CD4-positive, alpha-beta T cell treated with Interleukin-4 for 4 hours (primary cell): ENCODE measurements around the gene EFNA1.
"Not testable (repeated sequence)": the region's sequence is repeated elsewhere in the genome, so short reads cannot be mapped to it uniquely, and the experiment has no call there.

ENCODE experiments used
- DNase-seq: peaks from one replicate; pipeline ENCODE4 v3.0.0-alpha.2; 2020

Gene EFNA1

DNA sequence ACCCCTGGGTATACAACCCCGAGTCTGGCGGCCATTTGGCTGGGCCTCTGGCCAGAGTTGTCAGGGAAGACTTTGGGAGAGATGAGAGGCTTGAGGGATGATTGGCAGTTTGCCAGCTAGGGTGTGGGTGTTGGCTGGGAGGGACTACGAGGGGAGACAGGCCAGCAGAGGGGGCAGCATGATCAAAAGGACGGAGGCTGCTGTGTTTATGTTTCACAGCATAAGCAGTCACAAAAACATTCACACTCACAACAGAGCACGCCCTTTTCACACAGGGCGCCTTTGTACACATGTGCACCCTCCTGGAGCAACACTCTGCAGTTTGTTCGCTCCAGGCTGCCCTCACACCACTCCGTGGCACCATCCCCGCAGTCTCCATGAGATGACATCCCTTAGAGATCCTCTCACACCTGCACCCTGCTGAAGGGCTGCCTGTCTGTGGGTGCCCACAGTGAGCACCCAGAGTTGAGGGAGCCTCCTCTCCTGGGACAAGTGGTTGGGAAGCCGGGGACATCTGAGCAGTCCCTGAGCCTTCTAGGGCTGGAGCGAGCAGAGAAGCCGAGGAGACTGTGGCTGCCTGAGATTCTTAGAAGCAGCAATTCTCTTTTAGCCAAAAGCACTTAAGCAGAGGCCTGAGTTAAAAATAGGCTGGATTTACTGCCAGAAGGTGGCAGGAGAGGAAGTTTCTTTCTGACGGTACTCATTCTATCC is 33.6 kb upstream of the EFNA1 start:
- peak; percentile 27 for DNase-seq

DNA sequence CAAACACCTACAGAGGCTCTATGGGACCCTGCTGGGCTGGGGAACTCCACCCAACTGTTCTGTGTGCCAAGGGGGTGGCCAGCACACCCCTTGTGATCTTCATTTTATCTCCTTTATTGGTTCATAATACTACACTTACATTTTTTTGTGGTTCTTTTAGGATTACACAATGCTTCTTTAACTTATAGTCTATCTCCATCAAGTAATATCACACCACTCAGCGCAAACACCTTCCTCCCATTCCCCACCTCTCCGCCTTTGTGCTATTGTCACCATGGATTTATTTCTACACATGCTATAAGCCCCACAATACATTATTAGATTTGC is 33.1 kb upstream of the EFNA1 start:
- DNase-seq = no peak

DNA sequence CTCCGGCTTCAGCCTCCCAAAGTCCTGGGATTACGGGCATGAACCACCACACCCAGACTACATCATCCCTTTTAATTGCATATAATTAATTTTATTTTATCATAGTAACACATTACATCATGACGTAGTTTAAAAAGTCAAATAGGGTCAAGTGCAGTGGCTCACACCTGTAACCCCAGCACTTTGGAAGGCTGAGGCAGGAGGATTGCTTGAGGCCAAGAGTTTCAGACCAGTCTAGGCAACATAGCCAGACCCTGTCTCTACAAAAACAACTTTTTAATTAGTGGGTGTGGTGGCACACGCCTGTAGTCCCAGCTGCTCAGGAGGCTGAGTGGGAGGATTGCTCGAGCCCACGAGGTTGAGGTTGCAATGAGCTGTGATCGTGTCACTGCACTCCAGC is 28.3 kb upstream of the EFNA1 start:
- DNase-seq = no peak

DNA sequence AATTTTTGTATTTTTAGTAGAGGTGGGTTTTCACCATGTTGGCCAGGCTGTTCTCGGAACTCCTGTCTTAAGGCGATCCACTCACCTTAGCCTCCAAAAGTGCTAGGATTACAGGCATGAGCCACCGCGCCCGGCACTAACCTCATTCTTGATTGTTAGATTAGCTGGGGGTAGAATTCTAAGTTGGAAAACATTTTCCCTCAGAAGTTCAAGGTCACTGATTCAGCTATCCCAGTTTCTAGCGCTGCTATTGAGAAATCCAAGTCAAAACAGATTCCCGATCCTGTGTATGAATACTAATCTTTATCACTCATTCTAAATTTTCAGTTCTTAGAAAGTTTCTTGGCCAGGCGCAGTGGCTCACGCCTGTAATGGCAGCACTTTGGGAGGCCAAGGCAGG is 24.4 kb upstream of the EFNA1 start:
- no peak for DNase-seq

DNA sequence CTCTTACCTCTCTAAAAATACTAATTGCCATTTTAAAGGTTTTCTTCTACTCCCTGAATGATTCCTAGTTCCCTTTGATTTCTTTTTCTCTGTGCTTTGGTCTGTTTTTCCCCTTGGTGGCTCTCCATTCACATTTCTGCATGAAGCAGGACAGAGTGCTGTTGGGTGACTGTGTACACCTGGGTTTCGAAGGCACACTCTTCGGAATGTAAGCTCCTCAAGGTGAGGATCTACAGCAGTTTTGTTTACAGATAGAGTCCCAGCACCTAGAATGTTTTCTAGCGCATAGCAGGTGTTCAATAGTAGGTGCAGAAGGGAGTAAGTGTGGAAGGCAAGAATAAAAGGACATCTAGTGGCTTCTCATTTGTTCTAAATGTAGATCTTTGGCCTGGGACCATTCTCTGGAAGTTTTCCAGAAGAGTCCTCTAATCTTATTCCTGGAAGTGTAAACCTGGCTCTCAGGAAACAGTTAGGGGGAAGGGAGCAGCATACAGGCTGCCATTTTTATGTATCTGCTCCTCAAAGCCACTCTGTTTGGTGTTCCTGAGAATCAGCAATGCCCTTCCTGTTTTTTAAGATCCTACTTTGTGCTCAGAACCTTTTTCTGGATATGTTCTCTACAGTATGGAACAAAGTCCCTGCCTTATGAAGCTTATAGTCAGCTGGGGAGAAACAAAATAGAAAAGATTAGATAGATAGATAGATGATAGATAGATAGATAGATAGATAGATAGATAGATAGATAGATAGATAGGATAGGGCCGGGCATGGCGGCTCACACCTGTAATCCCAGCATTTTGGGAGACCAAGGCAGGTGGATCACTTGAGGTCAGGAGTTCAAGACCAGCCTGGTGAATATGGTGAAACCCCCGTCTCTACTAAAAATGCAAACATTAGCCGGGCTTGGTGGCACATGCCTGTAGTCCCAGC is 22.8 kb upstream of the EFNA1 start:
- no peak for DNase-seq

DNA sequence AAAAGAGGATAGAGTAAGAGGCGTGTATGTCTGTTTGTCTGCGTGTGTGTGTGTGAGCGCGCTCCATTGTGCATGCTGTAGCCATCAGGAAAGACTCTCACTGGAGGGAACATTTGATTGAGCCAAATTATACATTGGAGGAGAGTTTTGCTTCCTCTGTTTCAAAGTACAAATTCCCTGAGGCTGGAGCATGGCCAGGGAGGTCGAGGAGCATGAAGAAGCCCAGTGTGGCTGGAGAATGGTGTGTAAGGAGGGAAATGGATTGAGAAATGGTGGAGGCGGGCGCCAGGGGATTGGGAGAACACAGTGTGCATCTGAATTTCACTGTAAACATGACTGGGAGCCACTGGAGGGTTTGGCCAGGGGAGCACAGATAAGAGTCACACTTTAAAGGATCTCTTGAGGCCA is 22.1 kb upstream of the EFNA1 start:
- DNase-seq = no peak

DNA sequence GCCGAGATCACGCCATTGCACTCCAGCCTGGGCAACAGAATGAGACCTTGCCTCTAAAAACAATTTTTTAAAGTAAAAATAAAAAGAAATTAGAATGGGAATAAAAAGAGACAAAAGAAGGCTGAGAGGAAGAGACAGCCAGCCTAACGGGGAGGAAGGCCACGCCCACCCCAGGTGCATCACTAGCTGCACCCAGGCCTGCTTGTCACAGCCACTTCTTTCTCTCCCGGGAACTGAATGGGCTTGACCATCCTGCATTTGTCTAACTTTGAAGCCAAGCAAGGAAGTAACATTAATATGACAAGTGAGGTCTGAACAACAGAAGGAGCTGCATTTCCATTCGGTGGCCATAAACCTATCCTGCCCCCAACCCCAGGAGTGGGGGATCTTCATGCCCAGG is 20.8 kb upstream of the EFNA1 start:
- DNase-seq = no peak

DNA sequence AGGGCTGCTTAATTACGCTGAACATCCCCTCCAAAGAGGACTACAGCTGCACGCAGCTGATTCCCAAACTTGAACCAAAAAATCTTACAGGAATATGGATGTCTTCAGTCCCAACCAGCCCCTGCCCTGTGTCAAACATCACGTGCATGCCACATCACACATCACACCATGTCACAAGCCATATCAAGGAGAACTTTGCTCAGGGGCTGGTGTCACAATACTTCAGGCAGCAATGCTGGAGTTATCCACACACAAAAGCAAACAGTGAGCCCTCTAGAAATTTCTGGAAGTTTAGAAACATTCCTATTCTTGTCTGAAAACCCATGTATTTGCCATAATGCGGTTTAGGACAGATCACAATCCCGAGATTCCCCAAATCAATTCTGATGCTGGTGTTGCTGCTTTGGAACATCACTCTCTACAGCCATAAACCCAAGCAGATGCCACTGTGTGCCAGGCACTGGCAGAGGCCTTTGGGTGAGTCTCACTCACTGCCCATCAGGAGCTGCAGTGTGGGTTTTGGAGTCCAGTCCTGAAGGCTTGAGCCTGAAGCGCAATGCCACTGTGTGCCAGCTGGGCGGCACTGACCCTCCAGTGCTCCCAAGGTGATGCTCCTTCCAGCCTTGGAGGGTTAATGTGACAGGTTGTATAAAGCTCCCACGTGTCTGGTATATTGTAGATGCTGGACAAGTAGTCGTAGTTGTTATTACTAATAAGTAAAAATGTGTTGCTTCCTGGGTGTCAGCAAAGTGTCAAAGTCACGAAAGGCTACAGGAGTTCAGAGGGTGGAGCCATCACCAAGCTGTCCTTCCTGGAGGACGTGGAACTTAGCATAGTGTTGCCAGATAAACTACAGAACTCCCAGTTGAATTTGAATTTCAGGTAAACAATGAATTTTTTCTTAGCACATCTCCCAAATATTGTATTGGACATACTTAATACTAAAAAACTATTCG is 20.1 kb upstream of the EFNA1 start:
- no peak for DNase-seq

DNA sequence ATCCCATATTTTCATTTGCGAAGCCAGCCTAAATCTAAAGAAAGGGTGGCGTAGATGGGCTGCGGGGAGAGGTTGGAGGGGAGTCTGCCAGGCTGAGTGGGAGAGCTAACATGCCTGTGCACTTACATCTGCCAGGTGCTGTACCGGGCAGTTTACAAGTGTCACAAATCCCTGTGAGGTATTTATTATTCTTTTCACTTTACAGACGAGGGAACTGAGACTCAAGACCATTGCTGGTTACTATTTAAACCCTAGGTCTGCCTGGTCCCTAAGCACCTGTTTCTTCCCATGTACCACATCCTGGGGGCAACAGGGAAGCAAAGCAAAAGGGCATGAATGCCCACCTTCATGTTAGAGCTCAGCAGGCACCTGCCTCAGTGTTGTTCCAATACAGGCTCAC is 19.4 kb upstream of the EFNA1 start:
- DNase-seq = no peak

DNA sequence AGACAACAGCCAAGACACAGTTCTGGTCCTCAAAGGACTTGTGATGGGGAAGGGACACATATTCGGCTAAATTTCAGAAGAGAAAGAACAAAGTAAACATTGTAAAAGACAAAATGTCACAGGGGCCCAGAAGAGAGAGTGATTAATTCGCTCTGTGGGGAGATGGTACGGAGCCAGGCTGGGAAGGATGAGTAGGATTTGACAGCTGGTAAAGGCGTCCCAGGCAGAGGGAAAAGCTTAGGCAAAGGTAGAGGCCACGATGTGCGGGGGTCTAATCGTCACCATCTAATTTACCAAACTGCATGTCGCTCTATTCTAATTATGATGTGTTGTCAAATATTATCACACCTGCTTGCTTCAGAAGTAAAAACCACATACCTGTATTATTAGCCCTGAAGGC is 17.3 kb upstream of the EFNA1 start:
- DNase-seq = no peak

DNA sequence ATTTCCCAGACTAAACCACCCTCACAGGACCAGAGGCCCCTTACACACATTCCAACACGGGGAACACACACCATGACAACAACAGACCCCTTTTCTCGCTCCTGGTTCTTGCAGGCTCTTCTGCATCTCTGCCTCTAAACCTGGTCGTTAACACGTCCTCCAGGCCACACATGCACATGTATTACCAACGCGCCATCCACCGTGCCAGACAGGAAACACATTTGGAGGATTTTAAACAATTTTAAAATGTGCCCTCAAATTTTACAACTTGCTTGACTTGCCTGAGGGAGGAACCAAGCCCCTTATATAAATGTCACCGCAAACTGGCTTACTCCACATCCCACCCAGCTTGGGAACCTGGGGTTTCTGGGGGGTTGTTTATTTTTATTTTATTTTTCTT is 16.9 kb upstream of the EFNA1 start:
- DNase-seq = no peak

DNA sequence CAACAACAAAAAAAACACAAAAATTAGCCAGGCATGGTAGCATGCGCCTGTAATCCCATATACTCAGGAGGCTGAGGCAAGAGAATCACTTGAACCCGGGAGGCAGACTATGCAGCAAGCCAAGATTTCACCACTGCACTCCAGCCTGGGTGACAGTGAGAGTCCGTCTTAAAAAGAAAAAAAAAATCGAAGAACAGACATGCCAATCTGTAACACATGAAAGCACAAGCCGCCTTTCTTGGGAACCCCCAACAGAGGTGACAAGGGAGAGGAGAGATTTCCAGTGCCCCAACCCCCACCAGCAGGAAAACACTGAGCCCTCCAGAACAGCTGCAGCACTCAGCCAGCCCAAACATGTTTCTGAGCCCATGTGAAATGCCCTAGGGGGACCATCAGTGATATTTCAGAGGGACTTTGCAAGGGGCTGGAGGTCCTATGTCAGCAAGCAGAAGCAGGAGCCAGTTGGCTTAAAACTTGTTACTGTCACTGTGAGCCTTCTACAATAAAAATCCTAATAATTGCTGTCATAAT is 14.2 kb upstream of the EFNA1 start:
- DNase-seq = no peak

DNA sequence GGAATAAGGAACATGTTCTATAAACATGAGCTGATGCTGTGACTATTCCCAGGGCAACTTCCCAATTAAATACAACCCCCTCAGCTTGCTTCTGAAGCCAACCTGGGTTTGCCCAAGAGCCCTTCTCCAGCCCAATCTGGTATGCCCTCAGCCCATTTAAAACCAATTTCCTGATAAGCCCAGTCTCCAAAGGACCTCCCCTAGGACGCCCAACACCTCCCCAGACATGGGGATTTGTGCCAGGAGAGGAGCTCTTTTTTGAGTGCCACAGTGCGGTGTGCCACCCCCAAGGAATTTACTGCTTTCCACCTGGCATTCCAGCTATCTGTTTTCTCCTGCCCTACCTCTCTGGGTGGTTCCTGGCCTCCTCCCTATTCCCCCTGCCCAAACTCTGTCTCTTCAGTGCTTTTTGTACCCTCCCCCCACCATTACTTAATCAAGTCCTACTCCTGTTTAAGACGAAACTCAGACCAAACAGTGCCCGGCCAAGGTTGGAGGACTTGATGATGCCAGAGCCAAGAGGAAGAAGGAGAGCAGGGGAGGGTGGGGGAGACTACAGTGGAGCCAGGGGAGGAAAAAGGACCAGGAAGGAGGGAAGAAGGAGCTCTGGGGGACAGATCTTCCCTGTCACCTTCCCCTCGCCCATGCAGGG is 11.4 kb upstream of the EFNA1 start:
- DNase-seq = no peak

DNA sequence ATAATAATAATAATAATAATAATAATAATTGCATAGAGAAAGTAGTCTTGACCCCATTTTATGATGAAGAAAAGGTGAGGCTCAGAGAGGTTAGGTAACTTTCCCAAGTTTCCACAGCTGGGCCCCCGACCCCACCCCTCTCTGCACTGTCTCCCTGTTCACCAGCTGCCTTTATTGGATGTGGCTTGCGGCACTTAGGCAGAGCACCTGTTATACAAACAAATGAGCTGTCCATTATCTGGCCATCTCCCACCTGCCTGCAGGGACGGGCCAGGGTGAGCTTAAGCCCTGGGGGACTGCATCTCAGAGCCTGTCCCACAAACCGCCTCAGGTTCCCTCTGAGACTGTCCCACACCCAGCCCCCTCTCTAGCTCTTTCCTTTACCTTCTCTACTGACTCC is 10.1 kb upstream of the EFNA1 start:
- no peak for DNase-seq

DNA sequence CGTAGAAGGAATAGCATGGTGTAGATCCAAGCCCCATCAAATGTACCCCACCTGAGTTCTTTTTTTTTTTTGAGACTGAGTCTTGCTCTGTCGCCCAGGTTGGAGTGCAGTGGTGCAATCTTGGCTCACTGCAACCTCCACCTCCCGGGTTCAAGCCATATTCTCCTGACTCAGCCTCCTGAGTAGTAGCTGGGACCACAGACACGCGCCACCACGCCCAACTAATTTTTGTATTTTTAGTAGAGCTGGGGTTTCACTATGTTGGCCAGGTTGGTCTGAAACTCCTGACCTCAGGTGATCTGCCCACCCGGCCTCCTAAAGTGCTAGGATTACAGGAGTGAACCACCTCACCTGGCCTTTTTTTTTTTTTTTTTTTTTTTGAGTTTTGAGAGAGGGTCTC is 9.6 kb upstream of the EFNA1 start:
- DNase-seq = not testable (repeated sequence)

DNA sequence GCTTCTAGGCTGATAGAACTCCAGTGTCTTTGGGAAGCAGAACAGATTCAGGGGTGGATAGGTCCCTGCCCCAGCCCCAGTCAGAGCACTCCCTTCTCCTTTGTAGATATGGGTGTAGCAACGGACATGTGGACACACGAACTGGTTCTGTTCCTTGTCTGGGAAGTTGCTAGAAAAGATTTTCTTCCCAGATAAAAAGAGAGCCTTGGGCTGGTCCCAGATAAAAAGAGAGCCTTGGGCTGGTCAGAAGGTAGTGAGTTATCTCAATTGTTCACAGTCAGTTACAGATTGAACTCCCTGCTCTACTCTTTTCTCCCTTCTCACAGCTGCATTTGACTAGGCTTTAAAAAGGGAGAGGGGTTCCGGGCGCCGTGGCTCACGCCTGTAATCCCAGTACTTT is 7.4 kb upstream of the EFNA1 start:
- no peak for DNase-seq

DNA sequence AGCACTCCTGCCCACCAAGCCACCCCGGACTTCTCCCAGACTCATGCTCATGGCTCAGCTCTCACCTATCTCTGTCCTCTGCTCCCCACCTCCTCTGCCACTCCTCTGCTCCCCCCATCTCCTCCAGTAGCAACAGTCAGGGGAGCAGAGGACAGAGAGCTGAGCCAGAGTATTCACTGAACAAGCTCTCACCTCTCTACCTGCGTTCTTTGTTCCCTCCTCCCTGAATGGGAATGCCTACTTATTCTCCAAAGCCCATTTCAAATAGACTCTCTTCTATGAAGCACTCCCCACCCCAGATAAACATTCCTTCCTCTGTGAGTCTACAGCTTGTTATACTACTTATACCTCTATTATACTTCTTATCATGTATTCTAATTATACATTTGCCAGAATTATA is 6.4 kb upstream of the EFNA1 start:
- no peak for DNase-seq

DNA sequence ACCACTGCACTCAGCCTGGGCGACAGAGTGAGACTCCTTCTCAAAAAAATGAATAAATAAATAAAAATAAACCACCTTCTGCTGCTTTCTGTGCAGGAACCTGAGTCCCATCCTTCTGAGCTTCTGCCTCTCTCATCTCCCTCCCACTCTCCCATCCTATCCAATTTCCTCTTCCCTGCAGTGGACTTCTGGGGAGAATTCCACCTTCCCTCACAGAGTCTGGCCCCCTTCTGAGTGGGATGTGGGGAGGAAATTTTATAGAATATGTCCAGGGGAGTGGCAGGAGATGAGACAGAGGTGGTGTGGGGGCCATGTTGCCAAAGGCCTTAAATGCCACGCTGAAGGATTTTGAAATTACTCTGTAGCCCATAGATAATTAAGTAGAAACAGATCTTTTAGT is 5.4 kb upstream of the EFNA1 start:
- no peak for DNase-seq

DNA sequence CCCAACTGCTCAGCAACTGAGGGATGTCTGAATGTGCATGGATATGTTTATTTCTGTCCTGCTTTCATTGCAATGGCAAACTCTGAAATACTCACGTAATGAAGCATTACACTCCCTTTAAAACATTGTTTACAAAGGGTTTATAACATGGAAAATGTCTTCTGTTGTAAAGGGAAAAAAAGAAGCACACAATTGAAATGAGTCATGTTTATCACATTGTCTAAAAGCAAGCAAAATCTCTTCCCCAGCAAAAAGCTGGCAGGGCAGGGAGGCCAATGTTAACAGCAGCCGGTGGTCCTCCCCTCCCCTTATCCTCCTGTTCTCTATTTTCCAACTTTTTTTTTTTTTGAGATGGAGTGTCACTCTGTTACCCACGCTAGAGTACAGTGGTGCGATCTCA is 3.9 kb upstream of the EFNA1 start:
- DNase-seq = no peak

DNA sequence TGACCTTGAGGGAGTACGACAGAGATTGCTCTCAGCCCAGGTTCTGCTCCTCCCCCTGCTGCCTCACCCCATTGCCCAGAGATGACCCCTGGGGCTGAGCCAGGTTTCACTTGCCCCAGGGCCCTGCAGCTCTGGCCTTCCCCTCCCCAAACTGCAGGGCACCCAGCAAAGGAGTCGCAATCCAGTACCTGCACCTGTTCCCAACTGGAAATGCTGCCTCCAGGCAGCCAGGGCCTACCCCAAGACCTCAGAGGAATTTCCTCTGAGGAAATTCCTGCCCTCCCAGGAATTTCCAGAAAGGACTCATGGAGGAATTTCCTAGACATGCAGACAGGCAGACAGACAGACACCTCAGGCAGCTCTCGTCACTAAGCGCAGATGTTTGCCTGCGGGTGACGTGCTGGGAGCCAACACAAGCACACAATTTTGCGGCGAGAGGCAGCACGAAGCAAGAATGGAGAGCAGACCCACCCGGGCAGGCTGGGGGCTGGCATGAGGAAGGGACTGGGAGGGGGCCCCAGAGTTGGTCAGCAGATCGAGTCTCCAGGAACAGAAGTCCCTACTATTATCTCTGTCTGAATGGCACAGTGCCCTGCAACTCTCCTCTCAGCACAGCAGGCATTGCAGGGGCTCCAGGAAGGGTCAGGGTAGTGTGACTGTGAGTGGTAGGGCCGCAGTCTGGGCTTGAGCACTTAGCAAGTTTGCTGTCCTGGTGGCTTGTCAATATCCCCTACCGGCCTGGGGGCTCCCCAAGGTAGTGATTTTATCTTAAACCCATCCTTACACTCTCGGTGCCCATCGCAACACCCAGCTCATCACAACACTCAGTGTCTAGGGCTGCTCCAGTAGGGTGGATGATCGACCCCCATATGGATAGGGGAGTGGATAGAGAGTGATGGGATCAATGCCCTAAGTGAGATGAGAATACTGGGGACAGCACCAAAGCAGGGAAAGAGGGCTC is 2.9 kb upstream of the EFNA1 start:
- no peak for DNase-seq

DNA sequence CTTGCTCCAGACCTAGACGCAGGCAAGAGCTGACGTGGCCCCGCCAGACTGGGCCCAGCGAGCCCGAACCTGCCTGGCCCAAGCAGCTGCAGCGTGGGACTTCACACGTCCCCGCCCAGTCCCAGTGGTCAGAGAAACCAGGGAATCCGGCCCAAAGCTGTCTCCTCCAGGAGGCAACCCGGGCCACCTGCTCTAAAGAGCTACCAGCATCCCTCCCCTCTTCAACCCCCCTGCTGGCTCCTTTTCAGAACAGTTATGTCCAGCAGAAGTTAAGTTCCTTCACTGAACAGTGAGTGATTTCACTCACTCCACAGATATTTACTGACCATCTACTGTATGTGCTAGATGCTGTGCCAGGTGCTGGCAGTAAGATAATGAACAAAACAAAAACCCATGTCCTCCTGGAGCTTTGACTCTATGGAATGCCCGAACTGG is 2.1 kb upstream of the EFNA1 start:
- DNase-seq = no peak
